ENCODE data around the gene ATP1B2.

ATP1B2 gene

DNA sequence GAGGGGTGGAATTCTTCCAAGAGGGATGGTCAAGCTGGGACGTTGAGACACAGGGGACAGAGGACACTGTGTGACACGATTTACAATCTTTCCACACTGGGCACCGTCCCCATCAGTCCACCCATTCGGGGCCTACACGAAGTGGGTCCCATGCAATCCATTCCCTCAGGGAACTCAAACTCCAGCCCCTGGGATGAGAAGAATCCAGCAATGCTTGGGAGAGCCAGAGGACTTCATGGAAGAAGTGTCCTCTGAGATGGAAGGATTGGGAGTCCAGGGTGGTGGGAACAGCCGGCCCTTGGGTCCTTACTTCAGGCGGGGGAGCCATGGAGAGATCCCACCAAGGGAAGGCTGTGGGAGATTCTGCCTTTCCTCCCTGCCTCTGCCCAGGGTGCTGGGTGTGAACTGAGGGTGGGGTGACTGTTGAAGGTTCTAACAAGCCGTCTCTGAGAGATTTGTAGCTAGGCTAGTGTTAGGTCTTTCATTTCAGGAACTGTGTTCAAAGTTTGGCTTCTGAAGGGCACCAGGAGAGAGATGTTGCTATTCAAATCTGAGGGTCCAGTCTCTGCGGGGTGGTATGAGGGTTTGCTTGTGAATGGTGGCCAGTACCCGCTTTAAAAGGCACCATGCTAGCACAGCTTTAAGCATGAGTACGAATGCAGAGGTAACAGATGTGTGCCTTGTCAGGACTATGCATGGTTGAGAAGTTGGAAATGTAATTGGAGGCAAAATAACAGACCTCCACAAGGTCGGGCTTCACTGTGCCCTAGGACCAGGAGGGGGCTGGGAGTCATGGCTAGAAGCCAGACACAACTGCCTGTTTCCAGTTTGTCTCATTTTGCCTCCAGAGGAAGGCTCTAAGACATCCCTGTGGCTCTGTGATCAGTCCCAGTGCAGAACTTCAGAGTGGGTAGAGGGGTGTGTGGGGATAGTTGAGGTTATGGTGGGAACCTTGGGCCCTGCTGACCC, 1.9 kb downstream of the ATP1B2 start:
- Histone ChIP-seq H3K4me1 (peaks cover 30% of the 10 kb centered on the region), H3K36me3 (no peaks in the 10 kb centered on the region), H3K27me3 (peaks cover 69% of the 10 kb centered on the region), H3K4me2 (no peak overlapping the region), H3K9me3 (no peaks in the 10 kb centered on the region), H3K9ac (no peak overlapping the region), H3K27ac (no peak overlapping the region), H3K4me3 (no peak overlapping the region), H4K20me1 (peaks cover 30% of the 10 kb centered on the region)
- TF ChIP-seq Cebpa-rat (IDR thresholded peaks at IDR 0.05) = no peak

DNA sequence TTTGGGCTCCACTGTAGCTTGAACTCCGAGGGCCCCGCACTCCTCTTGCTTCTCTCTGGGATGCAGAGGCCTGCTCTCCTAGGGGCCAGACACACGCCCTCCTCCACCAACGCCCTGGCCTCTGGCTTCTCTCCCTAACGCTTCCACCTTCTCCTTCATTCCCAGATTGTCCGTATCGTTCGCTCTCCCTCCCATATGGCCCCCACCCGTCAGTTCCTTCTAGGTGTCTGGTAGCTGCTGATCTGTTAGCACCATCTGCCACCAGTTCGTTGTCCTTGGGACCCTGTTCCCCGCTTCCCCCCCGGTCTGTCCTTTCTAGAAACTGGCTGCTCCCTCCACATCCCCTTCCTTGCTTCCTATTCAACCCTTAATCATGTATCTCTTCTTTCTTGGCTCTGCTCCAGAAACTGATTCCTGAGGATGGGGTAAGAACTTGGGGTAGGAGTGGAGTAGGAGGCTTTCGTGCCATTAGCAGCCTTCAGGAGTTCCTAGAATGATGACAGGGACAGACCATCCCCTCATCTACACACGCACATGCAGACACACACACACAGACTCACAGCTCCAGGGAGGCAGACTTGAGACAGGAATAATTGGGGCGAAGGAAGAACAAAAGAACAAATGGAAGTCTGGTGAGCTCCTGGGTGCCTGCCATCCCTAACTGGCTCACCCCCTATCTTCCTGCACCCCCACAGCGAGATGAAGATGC, 4.3 kb downstream of the ATP1B2 start:
- no peak overlapping the region for H3K4me3 ChIP-seq
- H3K27me3 ChIP-seq = peaks cover 54% of the 10 kb centered on the region

DNA sequence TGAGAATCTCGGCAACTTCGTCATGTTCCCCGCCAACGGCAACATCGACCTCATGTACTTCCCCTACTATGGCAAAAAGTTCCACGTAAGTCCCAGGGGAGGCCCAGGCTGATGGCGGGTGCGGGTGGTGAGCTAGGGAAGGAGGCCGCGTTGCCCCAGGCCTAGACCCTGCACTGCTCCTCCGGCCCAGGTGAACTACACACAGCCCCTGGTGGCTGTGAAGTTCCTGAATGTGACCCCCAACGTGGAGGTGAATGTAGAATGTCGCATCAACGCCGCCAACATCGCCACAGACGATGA, 4.8 kb downstream of the ATP1B2 start:
- no peaks in the 10 kb centered on the region for H3K36me3 ChIP-seq
- no peaks in the 10 kb centered on the region for H3K9me3 ChIP-seq
- no peak overlapping the region for H3K27ac ChIP-seq
- H3K4me3 ChIP-seq = no peak overlapping the region
- TF ChIP-seq Cebpa-rat (IDR thresholded peaks at IDR 0.05) = no peak
- peaks cover 49% of the 10 kb centered on the region for H3K27me3 ChIP-seq
- peak overlapping the region; percentile 55 for H3K4me2 ChIP-seq
- H3K4me1 ChIP-seq = peaks cover 23% of the 10 kb centered on the region
- H4K20me1 ChIP-seq = peaks cover 25% of the 10 kb centered on the region
- H3K9ac ChIP-seq = no peak overlapping the region

More for the DNA sequence above, 4.3 kb downstream of the ATP1B2 start:
- no peak overlapping the region for H3K9ac ChIP-seq
- H3K9me3 ChIP-seq = no peaks in the 10 kb centered on the region
- H3K4me2 ChIP-seq = peak overlapping the region; percentile 55
- H3K4me1 ChIP-seq = peaks cover 28% of the 10 kb centered on the region
- H4K20me1 ChIP-seq = peaks cover 29% of the 10 kb centered on the region
- no peak overlapping the region for H3K27ac ChIP-seq
- TF ChIP-seq Cebpa-rat (IDR thresholded peaks at IDR 0.05) = no peak
- H3K36me3 ChIP-seq = no peaks in the 10 kb centered on the region

DNA sequence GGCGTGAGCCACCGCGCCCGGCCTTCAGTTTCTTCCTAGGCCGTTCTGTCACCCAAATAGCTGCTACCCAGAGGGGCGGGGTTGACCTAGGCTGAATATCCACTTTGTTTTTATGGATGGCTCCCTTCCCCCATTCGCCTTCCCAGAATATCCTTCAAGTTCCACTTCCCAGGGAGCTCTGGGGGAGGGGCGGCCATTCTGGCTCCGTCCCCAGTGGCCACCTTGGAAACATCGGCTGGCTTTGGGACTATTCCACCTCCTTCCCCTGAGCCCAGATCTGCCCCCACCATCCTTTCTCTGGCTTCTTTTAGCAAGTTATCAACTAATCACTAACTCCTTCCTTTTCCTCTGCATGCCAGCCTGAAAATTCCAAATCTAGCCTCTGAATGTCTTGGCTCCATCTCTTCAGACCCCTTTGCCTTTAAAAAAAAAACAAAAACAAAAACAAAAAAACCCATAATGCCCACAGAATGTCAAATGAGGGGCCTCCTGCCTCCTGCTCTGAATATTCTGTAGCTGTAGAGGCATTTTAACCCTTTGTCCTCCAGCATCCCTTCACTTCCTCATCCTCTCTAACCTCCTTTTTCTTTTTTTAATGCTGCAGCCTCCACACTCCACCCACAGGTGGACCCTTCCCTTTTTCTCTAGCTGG, 6.4 kb downstream of the ATP1B2 start:
- H3K27me3 ChIP-seq = peaks cover 33% of the 10 kb centered on the region
- H3K9ac ChIP-seq = no peak overlapping the region
- H3K4me3 ChIP-seq = no peak overlapping the region

DNA sequence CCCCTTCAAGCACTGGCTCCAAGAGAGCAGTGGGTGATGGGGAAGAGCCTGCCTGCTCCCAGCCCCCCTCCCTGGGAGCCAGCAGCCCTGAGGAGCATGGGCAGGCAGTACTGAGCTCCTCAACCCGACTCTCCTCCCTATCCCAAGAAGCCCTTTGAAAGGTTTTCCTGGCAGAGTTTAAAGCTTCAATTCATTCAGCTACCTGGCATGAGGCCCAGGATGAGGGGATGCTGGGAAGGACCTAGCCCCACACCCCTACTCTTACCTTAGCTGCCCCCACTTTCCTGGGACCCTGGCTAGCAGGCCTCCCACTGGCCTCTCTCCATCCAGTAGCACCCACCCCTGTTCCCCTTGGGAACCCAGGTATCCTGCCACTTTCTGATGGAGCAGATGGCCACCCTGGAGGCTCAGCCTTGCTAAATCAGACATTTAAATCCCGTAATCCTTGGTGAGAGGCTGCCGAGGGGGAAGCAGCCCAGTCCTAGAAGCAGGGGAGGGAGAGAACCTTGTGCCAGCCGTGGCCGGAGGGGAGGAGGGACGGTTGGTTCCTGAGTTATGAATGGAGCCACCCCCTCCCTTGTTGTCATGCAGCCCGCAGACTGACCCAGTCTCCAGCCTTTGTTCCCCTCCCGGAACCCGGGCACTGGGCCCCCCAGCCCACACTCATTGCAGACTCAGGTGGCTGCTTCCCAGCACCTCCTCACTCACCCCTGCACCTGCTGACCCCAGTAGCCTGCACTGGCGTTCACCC, 17.1 kb downstream of the ATP1B2 start:
- Histone ChIP-seq H3K4me1 (no peaks in the 10 kb centered on the region), H3K27ac (no peak overlapping the region), H3K36me3 (peaks cover 78% of the 10 kb centered on the region), H3K9ac (no peak overlapping the region), H4K20me1 (peaks cover 38% of the 10 kb centered on the region), H3K27me3 (no peaks in the 10 kb centered on the region), H3K4me2 (no peak overlapping the region), H3K4me3 (no peak overlapping the region), H3K9me3 (no peaks in the 10 kb centered on the region)
- no peak for TF ChIP-seq Cebpa-rat (IDR thresholded peaks at IDR 0.05)

More for the DNA sequence above, 6.4 kb downstream of the ATP1B2 start:
- Histone ChIP-seq H3K27ac (no peak overlapping the region), H3K36me3 (no peaks in the 10 kb centered on the region), H4K20me1 (peaks cover 12% of the 10 kb centered on the region; the same call in 1 of the 2 replicates), H3K4me2 (no peak overlapping the region), H3K9me3 (no peaks in the 10 kb centered on the region), H3K4me1 (peaks cover 11% of the 10 kb centered on the region)
- no peak for TF ChIP-seq Cebpa-rat (IDR thresholded peaks at IDR 0.05)

DNA sequence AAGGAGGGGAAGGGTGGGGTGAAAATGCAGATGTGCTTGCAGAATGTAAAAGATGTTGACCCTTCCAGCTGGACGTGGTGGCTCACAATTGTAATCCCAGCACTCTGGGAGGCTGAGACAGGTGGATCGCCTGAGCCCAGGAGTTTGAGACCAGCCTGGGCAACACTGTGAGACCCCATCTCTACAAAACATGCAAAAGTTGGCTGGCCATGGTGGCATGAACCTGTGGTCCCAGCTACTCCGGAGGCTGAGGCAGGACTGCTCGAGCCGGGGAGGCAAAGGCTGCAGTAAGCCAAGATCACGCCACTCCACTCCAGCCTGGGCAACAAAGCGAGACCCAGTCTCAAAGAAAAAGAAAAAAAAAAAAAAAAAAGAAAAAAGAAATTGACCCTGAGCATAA, 17.8 kb downstream of the ATP1B2 start:
- Histone ChIP-seq H3K4me2 (no peak overlapping the region), H3K27me3 (no peaks in the 10 kb centered on the region), H3K9ac (no peak overlapping the region), H3K4me1 (no peaks in the 10 kb centered on the region), H4K20me1 (peaks cover 38% of the 10 kb centered on the region), H3K9me3 (peaks cover 3% of the 10 kb centered on the region), H3K36me3 (peaks cover 85% of the 10 kb centered on the region), H3K27ac (no peak overlapping the region), H3K4me3 (no peak overlapping the region)
- no peak for TF ChIP-seq Cebpa-rat (IDR thresholded peaks at IDR 0.05)

DNA sequence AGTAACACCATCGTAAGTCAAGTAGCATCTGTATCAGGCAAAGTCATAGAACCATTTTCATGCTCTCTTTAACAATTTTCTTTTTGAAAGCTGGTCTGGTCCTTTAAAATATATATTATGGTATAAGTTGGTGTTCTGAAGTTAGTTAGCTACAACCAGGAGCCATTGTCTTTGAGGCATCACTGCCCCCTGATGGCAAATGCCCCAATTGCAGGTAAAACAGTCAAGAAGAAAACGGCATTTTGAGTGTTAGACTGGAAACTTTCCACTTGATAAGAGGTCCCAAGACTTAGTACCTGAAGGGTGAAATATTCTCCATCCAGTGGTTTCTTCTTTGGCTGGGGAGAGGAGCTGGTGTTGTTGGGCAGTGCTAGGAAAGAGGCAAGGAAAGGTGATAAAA, 22.5 kb downstream of the ATP1B2 start:
- H3K27me3 ChIP-seq = no peaks in the 10 kb centered on the region
- H3K4me1 ChIP-seq = no peaks in the 10 kb centered on the region
- H3K9me3 ChIP-seq = peaks cover 22% of the 10 kb centered on the region
- H3K4me2 ChIP-seq = no peak overlapping the region
- H3K36me3 ChIP-seq = peaks cover 98% of the 10 kb centered on the region
- no peak overlapping the region for H3K27ac ChIP-seq
- no peak overlapping the region for H3K9ac ChIP-seq
- peaks cover 59% of the 10 kb centered on the region for H4K20me1 ChIP-seq
- no peak for TF ChIP-seq Cebpa-rat (IDR thresholded peaks at IDR 0.05)
- no peak overlapping the region for H3K4me3 ChIP-seq

- Histone ChIP-seq H3K4me2 (no peak overlapping the region), H4K20me1 (peaks cover 62% of the 10 kb centered on the region), H3K36me3 (peaks cover 98% of the 10 kb centered on the region), H3K4me1 (no peaks in the 10 kb centered on the region), H3K9ac (no peak overlapping the region), H3K4me3 (no peak overlapping the region), H3K27me3 (no peaks in the 10 kb centered on the region), H3K9me3 (peaks cover 22% of the 10 kb centered on the region), H3K27ac (no peak overlapping the region)
- no peak for TF ChIP-seq Cebpa-rat (IDR thresholded peaks at IDR 0.05)
Observed at GRCh38 chr17:7674934-7675333, 24.2 kb downstream of the ATP1B2 start.

- Histone ChIP-seq H3K27me3 (no peaks in the 10 kb centered on the region), H3K27ac (no peak overlapping the region), H3K36me3 (peaks cover 85% of the 10 kb centered on the region), H3K4me1 (no peaks in the 10 kb centered on the region), H3K9ac (no peak overlapping the region), H3K4me2 (no peak overlapping the region), H4K20me1 (peaks cover 72% of the 10 kb centered on the region), H3K4me3 (no peak overlapping the region), H3K9me3 (peaks cover 22% of the 10 kb centered on the region)
- no peak for TF ChIP-seq Cebpa-rat (IDR thresholded peaks at IDR 0.05)
Observed at GRCh38 chr17:7676533-7676932, 25.8 kb downstream of the ATP1B2 start.

All from BLaER1 (cell line).